HG02610 (cell line): ENCODE results near the gene PGC.
"Not testable (repeated sequence)": the region's sequence is repeated elsewhere in the genome, so short reads cannot be mapped to it uniquely, and the experiment has no call there.

Experiments used
- ATAC-seq: cut with Tn5 transposase; IDR thresholded peaks from one replicate; pipeline ENCODE4 v1.9.1; 2021; ENCODE audit warnings: mild to moderate bottlenecking, moderate library complexity; ENCODE audit not compliant: unreplicated experiment

Gene PGC

DNA sequence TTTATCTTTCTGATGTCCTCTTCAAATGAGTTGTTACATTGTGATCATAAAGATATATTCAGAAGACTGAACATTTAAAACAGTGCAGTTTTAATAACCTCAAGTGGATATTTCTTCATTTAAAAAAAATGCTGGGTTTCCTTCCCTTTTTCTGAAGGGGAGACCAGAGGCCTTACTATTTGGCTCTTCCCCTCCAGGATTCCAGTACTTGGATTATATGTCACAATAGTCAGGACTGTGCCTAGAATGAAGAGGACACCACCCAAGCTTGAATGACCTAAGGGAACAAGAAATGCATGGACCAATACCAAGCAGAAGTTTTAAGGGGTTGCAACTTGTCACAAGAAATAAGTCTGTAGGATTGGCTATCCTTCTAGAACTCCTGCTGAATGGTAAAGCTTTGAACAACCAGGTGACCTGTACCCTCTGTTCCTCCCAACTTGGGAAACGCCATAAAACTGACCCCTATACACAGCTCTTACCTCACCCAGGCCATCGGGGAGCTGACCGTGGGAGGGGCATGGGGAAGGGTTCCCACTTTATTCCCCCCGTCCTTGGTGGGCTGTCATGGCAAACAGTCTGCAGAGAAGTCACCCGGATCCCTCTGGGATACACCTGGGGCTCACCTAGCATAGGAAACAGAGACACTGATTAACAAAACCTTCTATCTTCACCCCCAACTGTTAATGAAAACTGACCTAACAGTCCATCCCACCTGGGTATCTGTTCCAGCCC, 30.5 kb upstream of the PGC start:
- no peak for ATAC-seq

DNA sequence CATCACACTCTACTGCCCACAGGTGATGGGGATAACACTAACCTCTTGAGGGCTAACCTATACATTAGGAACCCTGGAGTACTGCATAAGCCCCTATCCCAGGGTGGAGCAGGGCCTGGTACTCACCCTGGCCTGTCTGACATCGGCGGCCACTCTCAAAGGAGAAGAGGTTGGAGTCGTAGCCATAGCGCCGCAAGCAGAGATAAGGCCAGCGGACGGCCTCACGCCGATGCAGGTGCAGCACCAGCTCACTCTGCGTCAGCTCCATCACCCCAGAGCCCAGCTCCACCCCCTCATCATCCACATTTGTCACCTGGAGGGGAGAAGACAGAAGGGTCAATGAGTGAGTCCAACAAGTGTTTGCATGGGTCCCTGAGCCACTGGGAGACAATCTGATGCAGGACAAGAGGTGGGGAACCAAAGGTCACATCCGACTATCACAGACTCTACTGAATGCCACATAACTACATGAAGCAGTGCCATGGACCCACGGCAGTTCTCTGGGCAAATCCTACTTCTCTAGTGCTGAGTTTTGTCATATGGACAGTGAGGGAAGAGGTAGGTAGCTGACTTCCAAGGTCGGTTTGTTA, 28.2 kb upstream of the PGC start:
- ATAC-seq, result no peak

DNA sequence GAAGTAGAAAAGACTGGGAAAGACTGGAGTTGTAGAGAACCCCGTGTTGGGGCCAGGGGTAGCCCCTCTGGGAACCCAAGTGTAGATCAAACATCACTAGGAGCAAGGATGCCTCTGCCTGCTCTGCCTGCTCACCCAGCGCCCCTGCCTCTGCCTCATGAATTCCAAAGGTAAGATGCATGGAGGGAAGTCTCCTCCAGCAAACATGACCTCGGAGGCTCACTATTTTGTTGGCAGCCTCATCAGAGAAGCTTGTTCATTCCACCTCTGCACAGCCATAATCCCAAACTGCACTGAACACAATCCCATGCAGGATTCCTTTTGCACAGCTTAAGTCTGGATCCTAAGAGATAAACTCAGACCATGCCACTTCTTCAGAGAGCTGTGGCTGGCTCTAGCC, 27.6 kb upstream of the PGC start:
- ATAC-seq, result no peak

DNA sequence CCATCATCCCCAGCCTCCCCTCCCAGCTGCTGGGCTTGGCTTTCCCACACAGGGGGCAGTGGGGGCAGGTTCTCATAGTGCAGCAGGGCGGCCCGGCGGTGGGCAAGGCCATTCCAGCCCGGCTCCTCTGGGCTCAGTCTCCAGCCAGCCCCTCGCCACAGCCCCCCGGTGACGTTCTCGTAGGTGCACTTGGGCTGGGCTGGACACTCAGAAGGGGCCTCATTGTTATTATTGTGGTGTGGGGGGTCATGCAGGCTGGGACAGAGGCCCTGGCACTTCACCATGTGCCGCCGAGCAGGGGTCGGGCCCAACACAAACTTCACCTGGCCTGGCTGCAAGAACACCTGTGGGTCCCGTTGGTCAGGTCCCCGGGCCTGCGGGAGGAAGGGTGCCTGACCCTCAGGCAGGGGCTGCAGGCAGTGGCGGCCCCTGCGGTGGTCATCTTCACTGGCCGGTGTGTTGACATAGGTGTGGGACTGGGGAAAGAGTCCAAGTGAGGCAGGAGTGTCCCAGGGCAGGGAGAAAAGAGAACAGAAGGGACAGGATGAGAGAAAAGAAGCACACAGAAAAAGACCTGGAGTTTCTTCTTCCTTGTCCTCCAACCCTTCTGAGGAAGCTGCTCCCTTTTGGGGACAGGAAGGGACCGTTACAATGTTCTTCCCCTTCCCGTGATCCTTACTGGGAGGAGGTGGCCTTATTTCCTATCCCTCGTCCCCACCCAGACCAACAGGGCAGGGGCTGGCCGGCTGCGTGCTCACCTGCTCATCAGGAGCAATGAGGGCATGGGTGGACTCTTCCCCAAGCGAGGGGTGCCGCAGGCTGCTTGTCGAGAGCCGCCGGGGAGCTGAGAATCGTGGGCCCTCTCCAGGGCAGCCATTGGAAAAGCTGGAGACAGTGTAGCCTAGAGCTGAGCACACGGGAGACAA, 24.1 kb upstream of the PGC start:
- no peak for ATAC-seq

DNA sequence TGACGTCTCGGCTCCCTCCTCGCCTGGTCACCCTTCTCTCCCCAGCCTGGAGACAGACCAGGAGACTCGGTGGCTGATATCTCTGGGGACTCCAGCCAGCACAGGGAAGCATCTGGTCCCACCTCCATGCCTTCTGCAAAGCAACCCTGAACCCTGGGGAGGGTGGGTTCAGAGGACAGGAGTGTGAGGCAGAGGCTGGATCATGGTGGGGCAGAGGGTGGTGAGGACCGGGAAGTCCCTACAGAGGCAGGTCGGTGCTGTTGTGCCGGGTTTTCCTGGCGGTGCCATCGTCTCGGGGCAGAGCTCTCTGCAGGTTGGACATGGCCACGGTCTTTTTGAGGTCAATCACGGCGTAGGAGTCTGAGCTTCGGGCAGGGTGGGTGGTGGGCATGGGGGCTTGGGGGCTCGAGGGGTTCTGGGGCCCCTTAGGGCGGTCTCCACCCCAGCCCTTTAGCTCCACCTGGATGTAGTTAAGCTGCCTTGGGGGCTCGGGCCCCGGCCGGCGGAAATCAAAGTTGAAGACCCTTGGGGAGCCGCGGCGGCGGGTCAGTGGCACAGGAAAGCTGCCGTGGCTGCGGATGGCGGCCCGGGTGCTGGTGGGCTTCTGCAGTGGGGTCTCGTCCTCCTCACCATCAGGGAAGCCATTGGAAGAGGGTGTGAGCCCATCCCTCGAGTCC, 23.3 kb upstream of the PGC start:
- ATAC-seq, result no peak

DNA sequence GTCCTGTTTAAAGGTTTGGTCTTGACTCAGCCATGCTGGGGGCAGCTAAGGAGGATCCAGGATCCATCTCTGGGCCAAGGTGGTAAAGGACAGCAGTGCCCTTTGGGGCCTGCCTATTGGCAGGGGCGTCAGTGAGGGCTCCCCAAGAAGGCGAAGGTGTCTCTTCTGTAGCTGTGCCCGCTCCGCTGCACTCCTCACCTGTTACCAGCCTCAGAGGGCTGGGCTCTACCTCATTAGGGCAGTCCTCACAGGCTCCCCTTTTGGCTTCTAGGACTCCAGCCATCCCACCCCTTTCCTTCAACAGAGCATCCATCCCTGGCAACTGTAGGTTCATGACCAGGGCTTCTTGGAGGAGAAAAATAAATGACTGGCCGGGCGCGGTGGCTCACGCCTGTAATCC, 22.2 kb upstream of the PGC start:
- no peak for ATAC-seq

DNA sequence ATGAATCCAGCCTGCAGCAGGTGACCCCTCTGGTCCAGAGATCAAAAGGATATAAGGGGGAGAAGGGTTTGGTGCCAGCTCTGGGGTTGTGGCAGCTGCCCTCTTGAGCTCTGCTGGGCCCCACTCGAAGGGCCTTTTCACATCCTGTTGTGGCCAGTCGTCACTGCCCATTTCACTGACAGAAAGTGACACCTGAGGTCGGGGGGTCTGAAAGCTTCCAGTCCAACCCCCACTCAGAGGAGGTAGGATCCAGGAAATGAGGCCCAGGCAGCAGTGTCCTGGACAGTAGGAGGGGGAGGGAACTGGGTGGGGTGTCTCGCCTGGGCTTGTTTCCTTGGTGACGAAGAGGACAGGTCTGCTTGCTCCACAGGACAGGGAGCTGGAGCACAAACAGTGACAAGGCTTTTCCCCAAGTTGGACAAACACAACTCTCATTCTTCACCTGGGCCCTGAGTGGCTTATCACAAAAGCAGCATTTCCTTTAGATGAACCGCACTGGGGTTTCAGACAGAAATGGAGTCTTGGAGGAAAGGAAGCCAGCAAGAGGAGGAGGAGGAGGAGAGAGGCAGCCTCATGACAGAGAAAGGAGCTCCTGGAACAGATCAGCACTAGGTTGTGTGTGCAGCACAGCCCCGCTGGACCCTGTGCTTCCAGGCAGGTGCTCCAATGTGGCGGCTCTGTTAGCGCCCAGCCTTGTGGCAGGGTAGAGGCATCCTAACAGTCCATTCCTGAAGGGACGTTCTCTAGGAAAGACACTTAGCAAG, 21.5 kb upstream of the PGC start:
- ATAC-seq, result no peak

DNA sequence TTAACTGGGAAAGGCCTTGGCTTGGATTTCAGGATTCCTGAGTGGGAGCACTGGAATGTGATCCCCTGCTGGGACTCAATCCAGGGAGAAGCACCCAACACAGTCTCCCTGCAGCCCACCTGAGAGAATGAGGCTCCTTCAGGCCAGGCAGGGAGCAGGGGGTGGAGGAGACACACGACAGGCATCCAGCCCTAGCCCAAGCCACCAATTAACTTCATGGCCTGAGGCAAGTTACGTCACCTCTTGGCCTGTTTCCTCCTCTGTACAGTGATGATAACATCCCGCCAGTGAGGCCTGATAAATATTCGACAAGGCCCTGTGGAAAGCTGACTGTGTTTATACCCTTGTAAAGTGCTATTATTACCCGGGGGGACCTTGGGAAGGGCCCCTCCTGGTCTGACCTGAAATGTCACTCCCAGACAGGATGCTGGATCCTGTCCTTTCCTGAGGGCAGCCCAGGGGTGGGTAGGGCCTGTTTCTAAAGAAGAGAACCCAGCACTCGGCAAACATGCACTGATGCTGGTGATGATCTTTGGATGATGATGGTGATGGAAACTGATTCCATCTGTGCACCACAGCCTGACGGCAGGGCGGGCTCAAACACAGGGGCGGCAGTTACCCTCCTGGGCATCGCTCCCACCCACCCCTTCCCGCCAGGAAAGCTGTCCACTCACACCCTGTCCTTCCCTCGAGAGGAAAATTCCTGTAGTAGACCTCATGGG, 20.1 kb upstream of the PGC start:
- ATAC-seq, result no peak

DNA sequence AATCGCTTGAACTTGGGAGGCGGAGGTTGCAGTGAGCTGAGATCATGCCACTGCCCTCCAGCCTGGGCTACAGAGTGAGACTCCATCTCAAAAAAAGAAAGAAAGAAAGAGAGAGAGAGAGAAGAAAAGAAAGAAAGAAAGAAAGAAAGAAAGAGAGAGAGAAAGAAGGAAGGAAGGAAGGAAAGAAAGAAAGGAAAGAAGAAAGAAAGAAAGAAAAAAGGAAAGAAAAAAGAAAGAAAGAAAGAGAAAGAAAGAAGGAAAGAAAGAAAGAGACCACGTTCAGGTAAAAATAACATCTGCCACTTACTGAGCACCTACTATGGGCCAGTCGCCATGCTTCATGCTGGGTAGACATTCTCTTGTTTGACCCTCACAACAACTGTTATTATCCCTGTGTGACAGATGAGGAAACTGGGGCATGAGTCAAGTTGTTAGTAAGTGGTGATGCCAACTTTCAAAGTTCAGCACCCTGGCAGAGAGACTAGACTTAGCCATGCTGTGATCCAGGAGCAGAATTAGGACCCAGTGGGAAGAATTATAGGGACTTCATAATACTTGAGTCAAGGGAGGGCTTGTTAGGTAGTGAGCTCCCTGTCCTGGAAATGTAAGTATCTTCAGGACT, 19.0 kb upstream of the PGC start:
- ATAC-seq, result not testable (repeated sequence)

DNA sequence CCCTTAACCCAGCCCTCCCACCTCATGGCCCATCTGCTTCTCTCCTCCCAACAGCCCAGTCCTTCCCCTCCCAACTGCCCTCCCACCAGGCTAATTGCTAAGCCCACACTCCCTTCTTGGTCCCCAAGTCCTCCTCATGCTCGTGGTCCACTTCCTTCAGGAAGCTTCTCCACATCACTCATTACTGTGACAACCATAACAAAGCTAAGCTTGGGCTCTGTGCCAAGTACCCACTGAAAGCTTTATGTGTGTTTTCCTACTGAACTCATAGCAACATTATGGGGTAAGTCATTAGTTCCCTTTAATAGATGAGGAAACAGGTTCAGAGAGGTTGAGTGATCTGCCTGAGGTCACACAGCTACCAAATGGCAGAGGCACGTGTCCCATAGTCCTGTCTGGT, 16.3 kb upstream of the PGC start:
- ATAC-seq, result no peak

DNA sequence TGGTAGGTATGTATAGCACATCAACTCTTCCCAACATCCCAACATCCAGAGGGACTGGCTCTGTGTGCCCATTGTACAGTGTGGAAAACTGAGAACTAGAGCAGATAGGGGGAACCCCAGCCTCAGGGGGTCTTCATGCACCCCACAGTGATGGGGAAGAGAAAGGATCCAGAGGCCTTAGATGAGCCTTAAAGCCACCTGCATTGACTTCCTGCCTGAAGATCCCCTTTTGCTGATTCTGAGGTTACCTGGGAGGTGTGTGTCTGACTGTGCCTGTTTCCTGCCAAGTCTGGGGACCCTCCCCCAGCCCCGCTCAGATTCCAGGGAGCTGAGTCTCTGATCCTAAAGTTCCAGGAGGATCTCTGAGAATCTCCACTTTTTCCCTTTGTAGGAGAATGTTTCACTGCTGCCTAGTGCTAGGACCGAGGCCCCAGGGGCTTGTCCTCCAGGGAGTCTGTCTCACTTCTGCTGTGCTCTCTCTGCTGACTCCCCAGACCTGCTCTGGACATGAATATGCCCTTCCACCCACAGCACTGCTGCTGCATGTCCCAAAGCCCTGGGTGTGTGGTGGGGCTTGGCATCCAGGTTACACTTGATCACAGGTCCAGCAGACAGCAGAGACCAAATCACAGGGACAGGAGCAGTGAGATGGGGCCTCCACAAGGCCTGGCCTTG, 12.8 kb upstream of the PGC start:
- no peak for ATAC-seq

DNA sequence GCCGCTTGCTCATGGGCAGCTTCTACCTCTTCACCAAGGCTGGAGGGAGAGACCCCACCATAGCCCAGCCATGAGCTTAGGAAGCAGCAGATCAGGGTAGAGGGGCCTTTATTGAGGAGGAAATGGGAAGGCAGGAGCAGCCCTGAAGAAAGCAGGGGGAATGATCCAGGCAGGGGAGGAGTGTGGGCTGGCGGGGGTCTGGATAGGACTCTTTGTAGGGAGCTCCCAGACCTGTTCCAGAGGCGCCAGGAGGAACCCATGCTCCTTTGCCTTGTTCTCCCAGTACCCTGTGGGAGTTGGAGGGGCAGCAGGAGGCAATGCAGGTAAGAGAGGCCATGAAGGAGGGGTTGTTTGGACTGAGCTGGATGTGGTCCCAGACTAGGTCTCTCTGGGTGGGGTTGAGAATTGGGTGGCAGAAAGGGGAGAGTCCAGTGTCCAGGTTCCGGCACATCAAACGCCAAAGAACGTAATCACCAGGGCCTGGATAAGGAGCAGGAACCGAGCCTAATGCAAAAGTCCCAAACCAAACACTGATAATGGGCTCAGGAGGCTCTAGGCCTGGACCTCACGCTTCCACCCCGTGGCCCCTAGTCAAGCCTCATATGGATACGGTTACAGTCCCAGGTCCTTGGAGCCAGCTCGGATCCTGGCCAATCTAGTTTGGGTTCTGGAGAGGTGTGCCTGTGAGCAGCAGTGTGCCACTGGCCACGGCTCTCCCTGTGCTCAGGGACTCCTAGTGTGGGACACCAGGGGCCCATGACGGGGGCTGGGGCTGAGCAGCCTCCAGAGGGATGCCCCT, 12.1 kb upstream of the PGC start:
- ATAC-seq, result no peak

DNA sequence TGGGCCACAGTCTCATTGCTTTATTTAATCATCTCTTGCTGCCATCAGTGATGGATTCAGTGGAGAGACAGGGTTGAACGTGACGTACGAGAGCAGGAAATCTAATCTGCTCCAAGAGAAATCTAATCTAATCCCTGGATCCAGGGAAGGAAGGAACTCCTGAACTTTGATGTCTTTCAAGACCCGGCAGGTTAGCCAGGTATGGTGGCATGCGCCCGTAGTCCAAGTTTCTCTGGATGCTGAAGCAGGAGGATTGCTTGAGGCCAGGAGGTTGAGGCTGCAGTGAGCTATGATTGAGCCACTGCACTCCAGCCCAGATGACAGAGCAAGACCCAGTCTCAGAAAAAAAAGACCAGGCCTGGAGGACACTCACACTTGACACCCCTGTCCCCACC, 11.4 kb upstream of the PGC start:
- ATAC-seq, result no peak

DNA sequence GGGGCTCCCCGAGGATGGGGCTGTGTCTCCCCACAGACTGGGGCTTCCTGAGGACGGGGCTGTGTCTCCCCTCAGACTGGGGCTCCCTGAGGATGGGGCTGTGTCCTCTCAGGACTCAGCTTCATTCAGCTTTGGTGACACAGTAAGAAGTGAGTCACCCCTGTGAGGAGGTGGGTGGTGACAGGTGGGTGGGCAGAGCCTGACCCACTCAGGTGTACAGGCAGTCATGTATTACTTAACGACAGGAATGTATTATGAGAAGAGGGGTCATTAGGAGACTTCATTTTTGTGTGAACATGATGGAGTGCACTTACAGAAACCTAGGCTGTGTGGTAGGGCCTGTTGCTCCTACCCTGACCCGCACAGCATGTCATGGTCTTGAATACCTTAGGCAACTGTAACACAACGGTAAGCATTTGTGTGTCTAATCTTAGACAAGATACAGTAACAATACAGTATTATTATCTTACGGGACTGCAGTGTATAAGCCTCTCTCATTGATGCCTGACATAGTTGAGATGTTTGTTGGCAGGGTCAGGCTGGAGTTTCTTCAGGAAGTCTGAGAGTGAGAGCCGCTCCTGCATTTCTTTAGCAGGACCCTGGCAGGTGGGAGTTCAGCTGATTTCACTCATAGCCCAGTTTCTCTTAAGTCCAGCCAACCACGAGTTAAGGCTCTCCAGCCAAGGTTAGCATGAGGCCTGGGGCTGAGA, 10.9 kb upstream of the PGC start:
- ATAC-seq, result no peak

DNA sequence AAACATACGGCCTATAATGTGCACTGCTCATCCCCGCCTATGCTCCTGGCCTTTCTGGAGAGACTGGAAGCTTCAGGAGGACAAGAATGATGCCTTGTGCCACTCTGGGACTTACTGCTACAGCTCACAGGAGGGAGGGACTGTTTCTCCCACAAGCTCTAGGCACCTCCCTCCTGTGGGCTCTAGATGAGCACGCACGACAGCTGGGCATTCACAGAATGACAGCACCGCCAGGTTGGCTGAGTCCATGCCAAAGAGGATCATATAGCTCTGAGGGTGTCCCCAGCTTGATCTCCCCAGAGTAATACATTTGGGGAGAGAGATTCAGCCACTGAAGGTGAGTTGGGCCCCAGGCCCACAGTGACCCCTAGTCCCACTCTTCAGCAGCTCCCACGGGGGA, 10.1 kb upstream of the PGC start:
- ATAC-seq, result no peak

DNA sequence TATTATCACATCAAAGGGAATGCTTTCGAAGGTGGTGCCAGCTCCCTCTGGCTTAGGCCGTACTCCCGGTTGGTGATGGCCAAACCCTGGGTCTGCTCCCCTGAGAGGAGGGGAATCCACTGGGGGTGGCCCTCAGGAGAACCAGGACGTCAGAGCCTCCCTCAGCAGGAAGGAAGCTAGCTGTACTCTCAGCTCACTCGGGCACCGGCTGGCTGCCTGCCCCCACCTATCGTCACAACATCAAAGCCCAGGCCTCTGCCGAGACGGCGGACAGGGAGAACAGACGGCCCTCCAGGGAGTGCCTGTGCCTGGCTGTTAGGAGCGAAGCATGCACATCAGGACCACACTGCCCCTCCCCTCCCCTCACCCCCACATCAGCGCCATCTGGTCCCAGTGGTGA, 9.2 kb upstream of the PGC start:
- ATAC-seq, result no peak

DNA sequence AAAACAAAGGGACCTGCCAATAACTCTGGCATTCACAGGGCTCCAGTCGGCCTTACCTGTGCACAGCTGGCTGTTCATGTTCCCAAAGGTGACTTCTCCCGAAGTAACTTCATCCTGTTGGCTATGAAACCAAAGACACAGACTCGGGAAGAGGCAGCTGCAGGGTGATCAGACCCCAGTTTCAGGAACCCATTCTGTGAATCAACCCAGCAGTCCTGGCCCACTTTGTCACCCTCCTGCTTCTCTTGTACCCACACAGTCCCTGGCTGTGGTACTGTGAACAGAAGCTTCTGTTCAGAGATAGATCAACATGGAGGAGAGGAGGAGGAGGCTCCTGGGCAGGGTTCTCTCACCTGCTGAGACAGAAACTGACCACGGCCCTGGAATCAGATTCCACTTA, 8.7 kb upstream of the PGC start:
- ATAC-seq, result no peak

DNA sequence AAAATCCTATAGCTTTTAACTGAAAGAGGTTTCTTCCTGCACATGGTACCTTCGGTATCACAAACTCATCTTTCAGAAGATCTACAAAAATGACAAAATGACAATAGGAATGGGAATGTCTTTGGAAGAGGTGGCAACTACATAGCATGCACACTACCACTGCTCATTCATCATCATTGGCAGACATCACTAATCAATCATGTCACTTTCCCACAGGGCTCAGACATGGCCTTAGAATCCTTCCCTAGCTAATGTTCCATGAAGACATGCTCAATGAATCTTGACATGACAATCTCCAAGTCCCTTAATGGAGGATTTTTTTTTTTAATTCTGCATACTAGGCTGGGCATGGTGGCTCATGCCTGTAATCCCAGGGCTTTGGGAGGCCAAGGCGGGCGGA, 3.2 kb upstream of the PGC start:
- ATAC-seq, result no peak
